OCI-LY7 (cell line): ENCODE data around the gene BRME1. TPM values are rescaled to one million over a fixed set of nuclear protein-coding genes. Genes with fewer than 3 reads are reported as not detected.

Experiments used
- BruUV-seq: library from RNA; stranded (reverse); fragments of 400-500 nt; replicated peaks from 2 replicates; lab custom pipeline; 2021; lab: Mats Ljungman, UMichigan
- CTCF ChIA-PET: fragments of 300-600 bp; sonication (Branson Sonifier 250); formaldehyde crosslinking; loops from one replicate; lab custom pipeline; 2022; ENCODE audit warnings: antibody characterized with exemption; ENCODE audit not compliant: unreplicated experiment; lab: Charles Lee
- POLR2A ChIA-PET: fragments of 300-600 bp; sonication (Branson Sonifier 250); formaldehyde crosslinking; loops from one replicate; lab custom pipeline; 2022; ENCODE audit warnings: antibody characterized with exemption; lab: Charles Lee
- DNase-seq: peaks from one replicate; pipeline ENCODE4 v3.0.0-alpha.2; 2015; ENCODE audit warnings: low spot score
- H2AFZ ChIP-seq: fragments of 200-600 bp; sonication (generic), shearing (Covaris generic); 2 replicates; pipeline ENCODE4 v1.6.1; 2014; ENCODE audit warnings: mild to moderate bottlenecking, antibody characterized with exemption, low read length, moderate library complexity
- H3K27ac ChIP-seq: fragments of 200-600 bp; sonication (generic); 2 replicates; pipeline ENCODE4 v1.5.1; 2014; ENCODE audit warnings: mixed run types, low read depth, mild to moderate bottlenecking, moderate library complexity, low read length, inconsistent platforms; ENCODE audit not compliant: poor library complexity, severe bottlenecking
- H3K36me3 ChIP-seq: fragments of 200-600 bp; sonication (generic); 2 replicates; pipeline ENCODE4 v1.6.1; 2014; ENCODE audit warnings: mild to moderate bottlenecking, antibody characterized with exemption, low read length, moderate library complexity, mixed read lengths; ENCODE audit not compliant: insufficient read depth
- H3K4me1 ChIP-seq: fragments of 200-600 bp; sonication (generic); 2 replicates; pipeline ENCODE4 v1.5.1; 2014; ENCODE audit warnings: mild to moderate bottlenecking, low read length; ENCODE audit not compliant: insufficient read depth, poor library complexity, severe bottlenecking
- H3K4me2 ChIP-seq: fragments of 200-600 bp; sonication (generic); 2 replicates; pipeline ENCODE4 v1.6.1; 2014; ENCODE audit warnings: mild to moderate bottlenecking, low read length
- H3K4me3 ChIP-seq: fragments of 200-600 bp; sonication (generic); 2 replicates; pipeline ENCODE4 v1.5.1; 2014; ENCODE audit warnings: mild to moderate bottlenecking, low read depth, low read length; ENCODE audit not compliant: poor library complexity, severe bottlenecking
- H3K79me2 ChIP-seq: fragments of 200-600 bp; sonication (generic); 2 replicates; pipeline ENCODE4 v1.6.1; 2016; ENCODE audit warnings: low read depth, mild to moderate bottlenecking, low read length, moderate library complexity, mixed read lengths; ENCODE audit not compliant: insufficient read depth
- H3K9me2 ChIP-seq: fragments of 200-600 bp; sonication (generic); 2 replicates; pipeline ENCODE4 v1.6.1; 2016; ENCODE audit warnings: mild to moderate bottlenecking, low read length, mixed read lengths; ENCODE audit not compliant: insufficient read depth
- H3K9me3 ChIP-seq: fragments of 200-600 bp; sonication (generic); 2 replicates; pipeline ENCODE4 v1.6.1; 2014; ENCODE audit warnings: mild to moderate bottlenecking, mixed run types, low read length, mixed read lengths
- H4K20me1 ChIP-seq: fragments of 200-600 bp; sonication (generic); 2 replicates; pipeline ENCODE4 v1.6.1; 2014; ENCODE audit warnings: mild to moderate bottlenecking, antibody characterized with exemption, low read length, moderate library complexity, mixed read lengths; ENCODE audit not compliant: insufficient read depth
- CTCF ChIP-seq: fragments of 200-600 bp; sonication (generic); conservative IDR thresholded peaks from 2 replicates; pipeline ENCODE4 v1.5.1; 2014; ENCODE audit warnings: mild to moderate bottlenecking, antibody characterized with exemption, low read length, moderate library complexity, mixed read lengths
- EZH2phosphoT487 ChIP-seq: fragments of 200-600 bp; sonication (generic); IDR thresholded peaks from 2 replicates; pipeline ENCODE4 v1.6.1; 2018; ENCODE audit warnings: low read depth, borderline replicate concordance, mild to moderate bottlenecking, mixed run types, antibody characterized with exemption, low read length, moderate library complexity, mixed read lengths
- intact Hi-C: fragments of 100-400 bp; cut with micrococcal nuclease; formaldehyde crosslinking; loops from one replicate; pipeline ENCODE4 v1.10.0; 2022; ENCODE audit not compliant: unreplicated experiment
- microRNA-seq: library from miRNA; unstranded; fragments of <30 nt; microRNA quantifications from one replicate; pipeline ENCODE4 v1.2.0, GENCODE V29; 2022; ENCODE audit warnings: borderline replicate concordance
- small RNA-seq: library from RNA; depleted of rRNA; stranded (forward); fragments of <200 nt; gene quantifications from one replicate; pipeline ENCODE3, GENCODE V24; 2014
- total RNA-seq, 2 experiments: library from RNA; depleted of rRNA in 1 of 2; stranded (reverse); fragments of >200 nt in 1 of 2; shearing (Covaris generic) in 1 of 2; gene quantifications; 2 replicates each; pipeline ENCODE4 v1.2.3, GENCODE V29; 2014 to 2022

The BRME1 gene
- total RNA-seq, 2 experiments from 2014 or later: 2.5 to 7.2 TPM

- ChIA-PET CTCF (no interaction called here), POLR2A (no interaction called here)
- Histone ChIP-seq H3K9me2 (no peaks in the 10 kb centered on the region), H3K9me3 (no peaks in the 10 kb centered on the region), H3K36me3 (no peaks in the 10 kb centered on the region), H3K4me2 (peak overlapping the region; percentile 91), H3K79me2 (no peaks in the 10 kb centered on the region), H3K4me3 (peak overlapping the region; percentile 69), H2AFZ (peak overlapping the region; percentile 95), H4K20me1 (no peaks in the 10 kb centered on the region), H3K4me1 (peaks cover 44% of the 10 kb centered on the region), H3K27ac (no peak overlapping the region)
- no TSS peak for BruUV-seq
- TF ChIP-seq EZH2phosphoT487: no peak
- TF ChIP-seq CTCF: peak; percentile 78
- DNase-seq: peak; percentile 93
- intact Hi-C loops: loop anchor here (10.0 kb wide), 2 partner anchors 49 to 669 kb away; no protein-coding TSS in a partner anchor
These were observed 72.3 kb downstream of the BRME1 start for GRCh38 chr19:13833330-13834243.

Small RNA genes within 50 kb of the gene (microRNA-seq; reads per million reads assigned to microRNA genes)
- gene MIR181C: 9.1 reads per million, percentile 11 among the genes with 10 or more reads in this experiment
- gene MIR181D: 13.6 reads per million, percentile 19 among the genes with 10 or more reads in this experiment

Small RNA genes within 50 kb of the gene (small RNA-seq; reads per million reads assigned to genes)
- gene MIR181C (not detected), gene MIR181D (not detected)

Other genes starting within 250 kb of the BRME1 start
- gene MRI1, start 141.6 kb downstream of the BRME1 start, total RNA-seq (2014; rRNA removed; shearing (Covaris generic)): 27.3 and 33.4 TPM in 2 replicates
- gene MRI1, start 141.6 kb downstream of the BRME1 start, total RNA-seq (2022): 23.4 and 27.1 TPM in 2 replicates
- 162 and 177 TPM in 2 replicates for gene C19orf53, start 131.7 kb downstream of the BRME1 start, total RNA-seq (2014; rRNA removed; shearing (Covaris generic))
- 80.3 and 90.1 TPM in 2 replicates for gene C19orf53, start 131.7 kb downstream of the BRME1 start, total RNA-seq (2022)
- 3.7 and 5.0 TPM in 2 replicates for gene ZSWIM4, start 110.7 kb downstream of the BRME1 start, total RNA-seq (2014; rRNA removed; shearing (Covaris generic))
- 10.8 and 13.4 TPM in 2 replicates for gene ZSWIM4, start 110.7 kb downstream of the BRME1 start, total RNA-seq (2022)
- gene NANOS3, start 29.0 kb downstream of the BRME1 start, total RNA-seq (2014; rRNA removed; shearing (Covaris generic)): not detected in 2 replicates
- not detected in 2 replicates for gene NANOS3, start 29.0 kb downstream of the BRME1 start, total RNA-seq (2022)
- gene CC2D1A, start 84 bp upstream of the BRME1 start, total RNA-seq (2014; rRNA removed; shearing (Covaris generic)): 18.7 and 23.3 TPM in 2 replicates
- gene CC2D1A, start 84 bp upstream of the BRME1 start, total RNA-seq (2022): 44.0 and 48.3 TPM in 2 replicates
- gene PODNL1, start 32.3 kb upstream of the BRME1 start, total RNA-seq (2014; rRNA removed; shearing (Covaris generic)): 0.16 TPM in 1 of 2 replicates, not detected in the other
- gene PODNL1, start 32.3 kb upstream of the BRME1 start, total RNA-seq (2022): 0.20 TPM in 1 of 2 replicates, not detected in the other
- gene DCAF15, start 46.4 kb upstream of the BRME1 start, total RNA-seq (2014; rRNA removed; shearing (Covaris generic)): 61.0 and 71.3 TPM in 2 replicates
- 86.2 and 97.3 TPM in 2 replicates for gene DCAF15, start 46.4 kb upstream of the BRME1 start, total RNA-seq (2022)
- gene RFX1, start 100.2 kb upstream of the BRME1 start, total RNA-seq (2014; rRNA removed; shearing (Covaris generic)): 3.5 and 4.4 TPM in 2 replicates
- gene RFX1, start 100.2 kb upstream of the BRME1 start, total RNA-seq (2022): 13.8 and 17.4 TPM in 2 replicates
- not detected in 2 replicates for gene RLN3, start 122.0 kb upstream of the BRME1 start, total RNA-seq (2014; rRNA removed; shearing (Covaris generic))
- gene RLN3, start 122.0 kb upstream of the BRME1 start, total RNA-seq (2022): not detected in 2 replicates
- gene IL27RA, start 125.6 kb upstream of the BRME1 start, total RNA-seq (2014; rRNA removed; shearing (Covaris generic)): 5.2 and 6.7 TPM in 2 replicates
- 6.0 and 9.0 TPM in 2 replicates for gene IL27RA, start 125.6 kb upstream of the BRME1 start, total RNA-seq (2022)
- 0.09 TPM in 1 of 2 replicates, not detected in the other for gene PALM3, start 156.0 kb upstream of the BRME1 start, total RNA-seq (2014; rRNA removed; shearing (Covaris generic))
- gene PALM3, start 156.0 kb upstream of the BRME1 start, total RNA-seq (2022): not detected in 2 replicates
- 3.3 and 6.4 TPM in 2 replicates for gene MISP3, start 166.7 kb upstream of the BRME1 start, total RNA-seq (2014; rRNA removed; shearing (Covaris generic))
- 3.9 TPM in 2 replicates for gene MISP3, start 166.7 kb upstream of the BRME1 start, total RNA-seq (2022)
- gene C19orf67, start 179.7 kb upstream of the BRME1 start, total RNA-seq (2014; rRNA removed; shearing (Covaris generic)): 1.0 and 2.6 TPM in 2 replicates
- gene C19orf67, start 179.7 kb upstream of the BRME1 start, total RNA-seq (2022): 0.55 and 1.4 TPM in 2 replicates
- gene SAMD1, start 184.6 kb upstream of the BRME1 start, total RNA-seq (2014; rRNA removed; shearing (Covaris generic)): 116 and 128 TPM in 2 replicates
- 124 and 128 TPM in 2 replicates for gene SAMD1, start 184.6 kb upstream of the BRME1 start, total RNA-seq (2022)
- 18.0 and 21.1 TPM in 2 replicates for gene PRKACA, start 211.6 kb upstream of the BRME1 start, total RNA-seq (2014; rRNA removed; shearing (Covaris generic))
- gene PRKACA, start 211.6 kb upstream of the BRME1 start, total RNA-seq (2022): 62.0 and 63.7 TPM in 2 replicates
- 115 and 202 TPM in 2 replicates for gene ASF1B, start 230.5 kb upstream of the BRME1 start, total RNA-seq (2014; rRNA removed; shearing (Covaris generic))
- gene ASF1B, start 230.5 kb upstream of the BRME1 start, total RNA-seq (2022): 139 and 143 TPM in 2 replicates